Activated CD4-positive, CD25-positive, alpha-beta regulatory T cell (primary cell): ENCODE data around the gene ODF4.
A peak's percentile ranks its signal among the peaks of the same experiment; 100 is the strongest.

Source experiments
- DNase-seq, 4 experiments: peaks; one replicate each; lab custom pipeline; 2025; lab: John Stamatoyannopoulos, UW

ODF4 gene, protein sequence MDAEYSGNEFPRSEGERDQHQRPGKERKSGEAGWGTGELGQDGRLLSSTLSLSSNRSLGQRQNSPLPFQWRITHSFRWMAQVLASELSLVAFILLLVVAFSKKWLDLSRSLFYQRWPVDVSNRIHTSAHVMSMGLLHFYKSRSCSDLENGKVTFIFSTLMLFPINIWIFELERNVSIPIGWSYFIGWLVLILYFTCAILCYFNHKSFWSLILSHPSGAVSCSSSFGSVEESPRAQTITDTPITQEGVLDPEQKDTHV

GRCh38 chr17:8339540-8339939, at the start of gene ODF4:
ODF4 (plus strand) TSS chr17:8339840; CDS start chr17:8340052, 212 bp downstream.
- no peak for DNase-seq

GRCh38 chr17:8290043-8290442, 49.6 kb upstream of the ODF4 start:
- no peak for DNase-seq

- DNase-seq, result no peak
These were observed 46.8 kb upstream of the ODF4 start for GRCh38 chr17:8292639-8293395.

- no peak for DNase-seq
These were observed 45.3 kb upstream of the ODF4 start for GRCh38 chr17:8294361-8294760.

DNA sequence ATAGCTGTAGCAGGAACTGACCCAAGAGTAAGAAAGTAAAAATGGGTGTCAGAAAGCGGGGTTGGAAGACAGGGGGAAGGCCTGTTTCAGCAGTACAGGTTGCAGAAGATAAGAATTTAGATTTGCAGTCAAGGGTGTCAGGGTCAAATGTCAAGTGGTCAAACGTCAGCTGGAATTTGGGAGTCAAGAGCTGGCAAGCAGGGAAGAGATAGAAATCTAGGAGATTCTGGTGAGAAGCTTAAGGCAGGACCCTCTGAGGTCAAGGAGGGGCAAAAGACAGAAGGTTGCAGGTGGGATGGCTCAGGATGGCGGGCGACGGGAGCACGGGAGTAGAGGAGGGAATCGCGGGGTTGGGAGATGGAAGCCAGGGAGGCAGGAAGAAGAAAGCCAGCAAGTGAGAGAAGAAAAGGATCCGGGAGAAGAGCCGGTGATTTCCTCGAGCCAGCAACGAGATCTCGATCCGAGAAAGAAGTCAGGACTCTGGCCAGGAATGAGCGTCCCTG, 44.8 kb upstream of the ODF4 start:
- no peak for DNase-seq

DNA sequence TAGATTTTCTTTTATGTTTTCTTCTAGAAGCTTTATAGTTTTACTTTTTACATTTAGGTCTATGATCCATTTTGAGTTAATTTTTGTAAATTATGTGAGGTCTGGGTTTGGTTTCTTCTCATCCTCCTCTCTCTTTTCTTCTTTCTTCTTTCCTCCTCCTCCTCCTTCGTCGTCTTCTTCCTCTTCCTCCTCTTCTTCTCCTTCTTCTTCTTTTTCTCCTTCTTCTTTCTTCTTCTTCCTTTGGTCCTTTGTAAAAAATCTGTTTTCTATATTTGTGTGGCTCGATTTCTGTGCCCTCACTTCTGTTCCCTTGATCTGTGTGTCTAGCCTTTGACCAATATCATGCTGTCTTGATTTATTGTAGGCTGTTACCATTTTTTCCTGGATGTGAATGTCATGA, 39.4 kb upstream of the ODF4 start:
- DNase-seq, result no peak

DNA sequence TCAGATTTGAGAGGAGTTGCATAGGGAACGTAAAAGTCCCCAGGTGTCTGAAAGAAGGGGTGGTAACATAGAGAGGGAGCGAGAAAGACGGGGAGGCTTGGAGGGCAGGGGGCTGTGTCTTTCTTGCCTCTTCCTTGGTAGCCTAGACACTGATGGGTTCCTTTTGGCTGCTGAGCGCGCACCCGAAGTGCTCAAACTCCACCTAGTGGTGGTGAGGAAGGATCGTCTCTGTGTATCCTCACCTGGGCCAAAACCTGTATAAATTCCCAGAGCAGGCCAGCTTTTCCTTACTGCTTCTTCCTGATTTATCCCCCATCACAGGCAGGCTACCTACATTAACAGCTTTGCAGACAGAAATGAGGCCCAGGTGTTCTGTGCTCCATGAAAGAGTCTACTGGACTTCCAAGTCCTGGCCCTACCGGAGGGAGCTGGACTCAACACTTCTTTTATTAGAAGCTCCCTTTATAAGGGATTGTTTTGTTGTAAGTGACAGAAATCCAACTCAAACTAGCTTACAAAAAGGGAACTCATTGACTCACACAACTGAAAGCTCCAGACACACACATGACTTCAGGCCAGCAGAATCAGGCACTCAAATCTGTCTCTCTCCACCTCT, 38.9 kb upstream of the ODF4 start:
- DNase-seq, result peak in 3 of 4 experiments; percentile 6 to 18 (median 12)

- no peak for DNase-seq
These were observed 29.0 kb upstream of the ODF4 start for GRCh38 chr17:8310601-8311123.

DNA sequence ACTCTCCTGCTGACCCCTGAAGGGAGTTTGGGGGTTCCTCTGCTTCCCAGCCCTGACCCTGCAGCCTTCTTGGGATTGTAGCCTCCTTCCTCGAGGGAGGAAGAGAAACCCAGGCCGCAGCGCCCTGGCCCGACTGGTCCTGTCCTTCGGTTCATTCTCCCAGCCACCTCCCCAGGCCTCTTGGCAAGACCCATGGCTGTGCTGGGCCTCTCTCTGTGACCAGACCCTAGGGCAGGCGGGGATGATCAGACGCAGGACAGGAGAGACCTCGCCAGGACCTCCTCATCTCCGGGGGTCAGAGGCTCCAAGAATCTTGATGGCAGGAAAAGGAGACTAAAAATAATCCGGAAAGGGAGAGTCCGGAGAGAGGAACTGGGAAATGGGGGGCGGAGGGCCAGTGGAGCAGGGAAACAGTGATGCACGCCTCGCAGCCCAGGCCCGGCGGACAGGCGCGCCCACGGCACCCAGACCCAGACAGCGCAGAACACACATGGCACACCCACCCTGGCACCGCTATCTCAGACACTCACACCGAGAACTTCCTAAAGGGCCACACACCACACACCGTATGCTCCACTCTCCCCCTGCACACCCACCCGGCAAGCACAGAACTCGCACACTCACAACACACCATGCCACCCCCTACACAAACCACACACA, 28.4 kb upstream of the ODF4 start:
- no peak for DNase-seq

- no peak for DNase-seq
These were observed 27.4 kb upstream of the ODF4 start for GRCh38 chr17:8312251-8312650.

- no peak for DNase-seq
These were observed 26.7 kb upstream of the ODF4 start for GRCh38 chr17:8312726-8313600.

DNA sequence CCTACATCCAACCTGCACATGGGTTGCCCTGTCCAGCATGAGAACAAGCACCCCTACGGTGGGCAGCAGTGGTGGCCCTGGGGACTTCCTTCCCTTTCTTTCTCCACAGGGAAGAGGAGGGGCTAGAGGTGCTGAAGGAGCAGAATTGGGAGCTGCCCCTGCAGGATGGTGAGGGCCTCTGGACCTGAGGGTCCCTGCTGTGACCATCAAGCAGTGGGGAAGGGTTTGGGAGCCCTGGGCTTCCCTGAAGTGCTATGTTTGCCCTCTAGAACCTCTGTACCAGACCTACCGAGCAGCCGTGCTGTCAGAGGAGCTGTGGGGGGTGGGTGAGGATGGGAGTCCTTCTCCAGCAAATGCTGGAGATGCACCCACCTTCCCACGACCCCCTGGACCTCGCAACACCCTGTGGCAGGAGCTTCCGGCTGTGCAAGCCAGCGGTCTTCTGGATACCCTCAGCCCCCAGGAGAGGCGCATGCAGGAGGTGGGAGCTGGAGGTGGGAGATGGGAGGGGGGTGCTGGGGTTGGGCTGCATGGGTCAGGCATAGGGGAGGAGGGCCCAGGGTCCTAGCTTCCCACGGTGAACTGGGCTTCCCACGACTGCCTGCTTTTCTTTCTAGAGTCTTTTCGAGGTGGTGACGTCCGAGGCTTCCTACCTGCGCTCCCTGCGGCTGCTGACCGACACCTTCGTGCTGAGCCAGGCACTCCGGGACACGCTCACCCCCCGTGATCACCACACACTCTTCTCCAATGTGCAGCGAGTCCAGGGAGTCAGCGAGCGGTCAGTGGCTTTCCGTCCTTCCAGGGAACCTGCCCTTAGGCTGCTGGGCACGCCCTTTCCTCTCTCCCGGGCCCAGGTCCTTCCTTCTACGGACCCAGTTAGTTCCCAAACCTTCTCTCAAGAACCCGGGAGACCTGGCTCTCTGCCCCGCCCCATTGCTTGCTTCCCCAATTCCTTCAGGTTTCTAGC, 24.6 kb upstream of the ODF4 start:
- no peak for DNase-seq

DNA sequence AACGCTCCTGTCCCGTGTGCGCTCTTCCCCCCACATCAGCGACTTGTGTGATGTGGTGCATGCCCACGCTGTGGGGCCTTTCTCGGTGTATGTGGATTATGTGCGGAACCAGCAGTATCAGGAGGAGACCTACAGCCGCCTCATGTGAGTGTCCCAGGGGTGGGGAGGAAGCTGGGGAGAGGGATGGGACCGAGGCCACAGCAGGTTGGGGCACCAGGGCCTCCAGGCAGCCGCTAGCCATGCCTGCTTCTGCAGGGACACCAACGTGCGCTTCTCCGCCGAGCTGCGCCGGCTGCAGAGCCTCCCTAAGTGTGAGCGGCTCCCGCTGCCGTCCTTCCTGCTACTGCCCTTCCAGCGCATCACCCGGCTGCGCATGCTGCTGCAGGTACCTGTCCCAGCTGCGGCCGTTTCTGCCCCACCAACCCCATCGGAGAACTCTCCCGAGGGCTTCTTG, 23.8 kb upstream of the ODF4 start:
- DNase-seq, result no peak

- no peak for DNase-seq
These were observed 21.4 kb upstream of the ODF4 start for GRCh38 chr17:8318010-8318935.

- DNase-seq, result no peak
These were observed 19.4 kb upstream of the ODF4 start for GRCh38 chr17:8320262-8320661.

GRCh38 chr17:8320990-8321389, 18.6 kb upstream of the ODF4 start:
- DNase-seq, result no peak

- no peak for DNase-seq
These were observed 17.6 kb upstream of the ODF4 start for GRCh38 chr17:8322061-8322460.

DNA sequence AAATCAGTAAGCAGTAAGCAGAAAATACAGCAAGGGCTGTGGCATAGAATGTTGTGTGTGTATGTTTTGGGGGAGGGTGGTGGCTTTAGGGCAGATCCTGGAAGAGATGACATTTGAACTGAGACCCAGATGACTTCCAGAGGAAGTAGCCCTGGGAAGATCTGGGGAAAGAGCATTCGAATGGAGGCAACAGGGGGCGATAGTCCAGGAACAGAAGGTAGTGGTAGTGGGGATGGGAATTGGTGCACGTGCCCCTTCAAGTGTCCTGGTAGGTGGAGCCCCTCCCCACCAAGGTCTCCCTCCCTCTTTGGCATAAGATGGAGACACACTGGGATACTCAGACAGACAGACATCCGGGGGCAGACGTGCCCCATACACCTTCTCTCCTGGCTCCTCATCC, 15.5 kb upstream of the ODF4 start:
- DNase-seq, result no peak

GRCh38 chr17:8324923-8325322, 14.7 kb upstream of the ODF4 start:
- DNase-seq, result no peak
